Gastrocnemius medialis (tissue), 4 donors: ENCODE results near the gene SIK2.

Experiments used
- CTCF ChIP-seq, 5 experiments: fragments of 450-650 bp in 3 of 5; fragments of 200-600 bp in 2 of 5; sonication (generic) in 2 of 5; IDR thresholded peaks in 4 of 5; conservative IDR thresholded peaks in 1 of 5; 1 replicate in 4 of 5; 2 replicates in 1 of 5; pipeline ENCODE4 v1.5.1; 2016 to 2019; ENCODE audit warnings: antibody characterized with exemption in 5 of 5, mild to moderate bottlenecking in 3 of 5, moderate library complexity in 3 of 5
- POLR2A ChIP-seq, 2 donors: fragments of 450-650 bp; IDR thresholded peaks; one replicate each; pipeline ENCODE4 v1.6.1; 2017; ENCODE audit warnings: antibody characterized with exemption in 2 of 2, mild to moderate bottlenecking in 2 of 2, moderate library complexity in 2 of 2

DNA sequence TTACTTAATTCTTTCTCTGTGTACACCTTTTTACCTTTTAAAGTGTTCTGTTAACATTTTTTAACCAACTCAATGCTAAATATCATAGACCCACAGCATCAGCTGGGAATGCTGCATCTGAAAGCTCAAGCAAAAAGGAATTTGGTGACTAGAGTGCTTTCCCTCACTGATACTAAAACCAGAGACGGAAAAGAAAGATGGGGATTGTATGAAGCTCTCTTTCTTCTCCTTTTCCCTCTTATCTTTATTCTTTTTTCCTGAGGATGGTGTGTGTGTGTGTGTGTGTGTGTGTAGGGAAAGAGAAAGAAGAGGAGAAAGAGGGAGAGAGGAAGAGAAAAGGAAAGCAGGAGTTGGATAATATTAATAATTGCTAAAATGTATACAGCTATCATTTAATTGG, 4.1 kb upstream of the SIK2 start:
- TF ChIP-seq CTCF (IDR thresholded peaks at IDR 0.05 in 4 of 5, conservative IDR thresholded peaks at IDR 0.05 in 1 of 5) (no peak), POLR2A (IDR thresholded peaks at IDR 0.05) (no peak)
